H1 (cell line): Measurements from ENCODE around the gene KIF2C. TPM values are rescaled to one million over a fixed set of nuclear protein-coding genes. Genes with fewer than 3 reads are reported as not detected.

ENCODE experiments used
- ASH2L ChIP-seq: fragments of 200-600, 300-600 bp; sonication (generic); IDR thresholded peaks from one replicate; pipeline ENCODE4 v1.7.1; 2017; ENCODE audit warnings: low read length
- BACH1 ChIP-seq: IDR thresholded peaks from 2 replicates; pipeline ENCODE4 v1.6.1; 2012; ENCODE audit warnings: low read length, improper control_type of control experiment
- EZH2 ChIP-seq: fragments of 200-600 bp; sonication (generic); IDR thresholded peaks from 2 replicates; pipeline ENCODE4 v1.7.1; 2012; ENCODE audit warnings: low read depth, mild to moderate bottlenecking, moderate library complexity, low read length, inconsistent platforms; ENCODE audit not compliant: severe bottlenecking
- JUN ChIP-seq: IDR thresholded peaks from 2 replicates; pipeline ENCODE4 v1.6.1; 2011; ENCODE audit warnings: low read depth, mild to moderate bottlenecking, improper control_type of control experiment, low read length
- PHF8 ChIP-seq: fragments of 200-600 bp; sonication (generic); conservative IDR thresholded peaks from 2 replicates; pipeline ENCODE4 v1.7.1; 2012; ENCODE audit warnings: low read depth, mild to moderate bottlenecking, inconsistent platforms, low read length, moderate library complexity
- TAF1 ChIP-seq: IDR thresholded peaks from 2 replicates; pipeline ENCODE4 v1.6.1; 2011; ENCODE audit warnings: mild to moderate bottlenecking, low read depth, low read length
- TBP ChIP-seq: IDR thresholded peaks from 2 replicates; pipeline ENCODE4 v1.6.1; 2011; ENCODE audit warnings: low read depth, low read length, improper control_type of control experiment
- YY1 ChIP-seq: IDR thresholded peaks from 2 replicates; pipeline ENCODE4 v1.6.1; 2011; ENCODE audit warnings: low read depth, mild to moderate bottlenecking, low read length
- polyA plus RNA-seq, 7 experiments: library from polyadenylated mRNA; depleted of rRNA in 3 of 7; stranded (reverse) in 5 of 7; unstranded in 2 of 7; fragments of >200 nt in 5 of 7; fragments of 200-250 nt in 2 of 7; gene quantifications; 1 replicate in 5 of 7; 2 replicates in 1 of 7; 4 replicates in 1 of 7; pipeline versions ENCODE4 v1.2.1 to v1.2.3, GENCODE V29; 2011 to 2013; ENCODE audit warnings: missing spikeins in 2 of 7, mixed read lengths in 2 of 7
- total RNA-seq: library from RNA; stranded (reverse); fragmentation: NEBNext Ultra II Directional; extraction: Animal tissue kit (Norgen Biotek cat#: 25700); gene quantifications from 2 replicates; pipeline ENCODE4 v1.2.1, GENCODE V29; 2021
- TF ChIP-seq, protein P1 (sequence below): IDR thresholded peaks from 2 replicates; pipeline ENCODE4 v1.6.1; 2012; ENCODE audit warnings: inconsistent platforms

KIF2C gene
- total and polyA plus RNA-seq, 2 of the 8 experiments (the other 6 are each of a cell fraction or from before 2014, with no cell fraction given): 41.8 to 68.1 TPM

DNA sequence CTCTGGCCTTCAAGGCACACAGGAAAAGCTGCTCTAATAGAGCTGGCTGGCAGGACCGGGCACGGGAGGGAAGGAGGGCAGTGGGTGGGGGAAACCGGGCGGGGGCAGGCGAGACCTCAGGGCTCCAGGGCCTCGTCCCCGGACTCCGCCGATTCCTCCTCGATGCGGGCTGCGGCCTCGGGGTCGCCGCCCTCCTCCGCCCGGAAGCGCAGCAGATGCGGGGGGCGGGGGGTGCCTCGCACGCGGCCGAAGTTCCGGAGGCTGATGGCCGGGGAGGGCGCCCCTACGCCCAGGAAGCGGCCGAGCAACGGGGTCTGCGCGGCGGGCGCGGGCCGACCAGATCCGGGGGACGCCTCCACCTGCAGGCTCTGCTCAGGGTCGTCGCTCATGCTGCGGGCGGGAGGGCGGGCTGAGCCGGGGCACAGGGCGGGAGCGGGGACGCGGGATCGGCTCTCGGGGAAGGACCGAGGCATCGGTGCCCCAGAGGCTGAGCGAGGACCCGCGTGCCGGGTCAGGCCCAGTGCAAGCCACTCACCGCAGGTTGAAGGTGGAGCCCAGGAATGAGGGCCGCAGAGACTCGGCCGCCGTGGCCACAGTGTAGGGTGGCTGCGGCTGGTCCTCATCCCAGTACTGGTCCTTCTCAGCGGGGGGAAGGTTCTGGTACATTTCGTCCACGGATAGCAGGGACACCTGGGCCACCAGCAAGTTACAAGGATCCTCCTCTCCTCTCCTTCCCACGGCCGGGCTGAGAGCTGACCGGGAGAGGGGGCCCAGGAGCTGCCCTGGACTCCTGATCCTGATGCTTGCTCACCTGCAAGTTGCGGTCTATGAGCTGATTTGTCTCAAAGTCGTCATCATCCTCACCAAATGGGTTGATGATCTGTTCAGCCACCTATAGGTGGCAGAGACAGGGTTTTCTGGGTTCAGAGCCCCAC, 44.7 kb downstream of the KIF2C start (continued):
- TF ChIP-seq YY1: 0 out of 2 replicates have a peak, but pooled peaks have one; percentile 6
- TF ChIP-seq TBP: peak; percentile 8; the same call in 1 of the 2 replicates
- TF ChIP-seq TAF1: 0 out of 2 replicates have a peak, but pooled peaks have one; percentile 34
- TF ChIP-seq PHF8: peak; percentile 41; the same call in 1 of the 2 replicates
- no peak for TF ChIP-seq BACH1
- TF ChIP-seq JUN: no peak
- TF ChIP-seq ASH2L: peak; percentile 22
- TF ChIP-seq, protein P1, sequence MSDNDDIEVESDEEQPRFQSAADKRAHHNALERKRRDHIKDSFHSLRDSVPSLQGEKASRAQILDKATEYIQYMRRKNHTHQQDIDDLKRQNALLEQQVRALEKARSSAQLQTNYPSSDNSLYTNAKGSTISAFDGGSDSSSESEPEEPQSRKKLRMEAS: peak; percentile 88
- peak; percentile 12 for TF ChIP-seq EZH2
